Measurements from ENCODE around the gene OR4Q2.

DNA sequence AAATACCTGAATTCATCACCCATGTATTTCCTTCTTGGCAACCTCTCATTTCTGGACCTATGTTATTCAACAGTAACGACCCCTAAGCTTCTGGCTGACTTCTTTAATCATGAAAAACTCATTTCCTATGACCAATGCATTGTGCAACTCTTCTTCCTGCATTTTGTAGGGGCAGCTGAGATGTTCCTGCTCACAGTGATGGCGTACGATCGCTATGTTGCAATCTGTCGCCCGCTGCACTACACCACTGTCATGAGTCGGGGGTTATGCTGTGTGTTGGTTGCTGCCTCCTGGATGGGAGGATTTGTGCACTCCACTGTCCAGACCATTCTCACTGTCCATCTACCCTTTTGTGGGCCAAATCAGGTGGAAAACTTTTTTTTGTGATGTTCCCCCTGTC lies 356 bp downstream of the OR4Q2 start:
- TF ChIP-seq CTCF (conservative IDR thresholded peaks at IDR 0.05; ENCODE audit: low read length): no peak
- no peak for TF ChIP-seq EZH2phosphoT487 (IDR thresholded peaks at IDR 0.05; ENCODE audit: borderline replicate concordance, low read depth, low read length)
